Breast epithelium (tissue), 4 donors: ENCODE results near the gene RBM38. TPM values are rescaled to one million over a fixed set of nuclear protein-coding genes. Genes with fewer than 3 reads are reported as not detected.

Experiments
- DNase-seq, 2 donors: peaks; one replicate each; pipeline ENCODE4 v3.0.0-alpha.2; 2019; ENCODE audit warnings: low spot score in 2 of 2
- H3K27ac ChIP-seq, 2 donors: fragments of 200-600 bp; sonication (generic) in 1 of 2; one replicate each; pipeline ENCODE4 v1.5.1; 2016 to 2019; ENCODE audit warnings: mild to moderate bottlenecking in 1 of 2
- H3K27me3 ChIP-seq, 2 donors: fragments of 200-600 bp; sonication (generic) in 1 of 2; one replicate each; pipeline versions ENCODE4 v1.5.1 to v1.6.0; 2017 to 2019; ENCODE audit warnings: control low read depth in 1 of 2, mild to moderate bottlenecking in 1 of 2
- H3K36me3 ChIP-seq: fragments of 200-600 bp; one replicate; pipeline ENCODE4 v1.5.1; 2019
- H3K4me1 ChIP-seq, 2 donors: fragments of 200-600 bp; sonication (generic); one replicate each; pipeline ENCODE4 v1.5.1; 2016 to 2019; ENCODE audit warnings: control low read depth in 1 of 2
- H3K4me3 ChIP-seq, 3 donors: fragments of 200-600 bp; sonication (generic); 1 replicate in 2 of 3; 2 replicates in 1 of 3; pipeline ENCODE4 v1.5.1; 2016 to 2019; ENCODE audit warnings: mild to moderate bottlenecking in 3 of 3, moderate library complexity in 2 of 3
- H3K9me3 ChIP-seq, 2 donors: fragments of 200-600 bp; sonication (generic) in 1 of 2; one replicate each; pipeline ENCODE4 v1.5.1; 2016 to 2019; ENCODE audit warnings: control low read depth in 1 of 2
- POLR2A ChIP-seq: fragments of 450-650 bp; IDR thresholded peaks from one replicate; pipeline ENCODE4 v1.6.1; 2016; ENCODE audit warnings: antibody characterized with exemption, mild to moderate bottlenecking, moderate library complexity
- POLR2AphosphoS5 ChIP-seq, 3 donors: sonication (generic); formaldehyde crosslinking; IDR thresholded peaks; one replicate each; pipeline ENCODE4 v1.6.1; 2017; ENCODE audit warnings: antibody characterized with exemption in 3 of 3
- intact Hi-C: fragments of 100-400 bp; cut with DNase I; formaldehyde crosslinking; loops from one replicate; pipeline ENCODE4 v1.15.1; 2023; ENCODE audit warnings: low total_unique reads
- total RNA-seq, 3 donors: library from RNA; depleted of rRNA; stranded (reverse); fragments of >200 nt; gene quantifications; one replicate each; pipeline ENCODE4 v1.1.0, GENCODE V29; 2016
- TF ChIP-seq, protein P1 (sequence below), 3 donors: fragments of 450-650 bp; IDR thresholded peaks; one replicate each; pipeline ENCODE4 v1.5.1; 2016 to 2017; ENCODE audit warnings: antibody characterized with exemption in 3 of 3, mild to moderate bottlenecking in 3 of 3, moderate library complexity in 3 of 3

The RBM38 gene
- total RNA-seq, 3 donors from 2014 or later = 5.1 to 13.5 (median 10.5) TPM

DNA sequence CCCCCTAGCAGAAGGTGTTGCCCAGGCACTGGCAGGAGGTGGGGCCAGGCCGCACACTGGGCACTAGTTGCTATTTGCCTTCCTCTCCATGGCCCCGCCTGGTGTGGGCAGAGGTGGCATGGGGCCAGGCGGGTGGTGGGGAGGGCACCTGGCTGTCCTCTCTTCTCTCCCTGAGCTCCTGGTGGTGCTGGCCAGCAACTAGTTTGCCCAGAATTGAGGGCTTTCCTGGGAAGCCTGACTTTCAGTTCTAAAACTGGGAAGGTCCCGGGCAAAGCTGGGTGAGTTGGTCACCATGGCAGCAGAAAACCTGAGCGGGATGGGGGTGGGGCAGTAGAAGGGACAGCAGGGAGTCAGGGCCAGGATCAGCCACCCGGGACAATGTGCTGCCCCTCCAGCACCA lies 48.2 kb downstream of the RBM38 start:
- intact Hi-C loops = loop anchor here (5.0 kb wide), 1 partner anchor 1017 kb away; no protein-coding TSS in a partner anchor
- TF ChIP-seq POLR2AphosphoS5 (IDR thresholded peaks at IDR 0.05) (peak in 1 of 3 donors; percentile 43), POLR2A (no peak)
- peak; percentile 92 to 96 for DNase-seq
- no peaks in the 10 kb centered on the region for H3K36me3 ChIP-seq
- H3K4me1 ChIP-seq = peaks cover 0 to 7% of the 10 kb centered on the region in 2 donors
- peak overlapping the region; percentile 85 to 93 for H3K27ac ChIP-seq
- no peaks in the 10 kb centered on the region for H3K27me3 ChIP-seq
- no peak overlapping the region for H3K4me3 ChIP-seq
- H3K9me3 ChIP-seq = no peaks in the 10 kb centered on the region

GRCh38 chr20:57439993-57440392 lies 48.8 kb downstream of the RBM38 start:
- H3K27me3 ChIP-seq = no peaks in the 10 kb centered on the region
- TF ChIP-seq, protein P1, sequence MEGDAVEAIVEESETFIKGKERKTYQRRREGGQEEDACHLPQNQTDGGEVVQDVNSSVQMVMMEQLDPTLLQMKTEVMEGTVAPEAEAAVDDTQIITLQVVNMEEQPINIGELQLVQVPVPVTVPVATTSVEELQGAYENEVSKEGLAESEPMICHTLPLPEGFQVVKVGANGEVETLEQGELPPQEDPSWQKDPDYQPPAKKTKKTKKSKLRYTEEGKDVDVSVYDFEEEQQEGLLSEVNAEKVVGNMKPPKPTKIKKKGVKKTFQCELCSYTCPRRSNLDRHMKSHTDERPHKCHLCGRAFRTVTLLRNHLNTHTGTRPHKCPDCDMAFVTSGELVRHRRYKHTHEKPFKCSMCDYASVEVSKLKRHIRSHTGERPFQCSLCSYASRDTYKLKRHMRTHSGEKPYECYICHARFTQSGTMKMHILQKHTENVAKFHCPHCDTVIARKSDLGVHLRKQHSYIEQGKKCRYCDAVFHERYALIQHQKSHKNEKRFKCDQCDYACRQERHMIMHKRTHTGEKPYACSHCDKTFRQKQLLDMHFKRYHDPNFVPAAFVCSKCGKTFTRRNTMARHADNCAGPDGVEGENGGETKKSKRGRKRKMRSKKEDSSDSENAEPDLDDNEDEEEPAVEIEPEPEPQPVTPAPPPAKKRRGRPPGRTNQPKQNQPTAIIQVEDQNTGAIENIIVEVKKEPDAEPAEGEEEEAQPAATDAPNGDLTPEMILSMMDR (IDR thresholded peaks at IDR 0.05) = no peak
- TF ChIP-seq POLR2AphosphoS5 (IDR thresholded peaks at IDR 0.05) (no peak), POLR2A (no peak)
- no peaks in the 10 kb centered on the region for H3K36me3 ChIP-seq
- H3K4me3 ChIP-seq = no peak overlapping the region
- intact Hi-C loops = loop anchor here (5.0 kb wide), 1 partner anchor 1018 kb away; no protein-coding TSS in a partner anchor
- peaks cover 0 to 7% of the 10 kb centered on the region in 2 donors for H3K4me1 ChIP-seq
- H3K27ac ChIP-seq = peak overlapping the region; percentile 85 to 93
- no peak for DNase-seq
- no peaks in the 10 kb centered on the region for H3K9me3 ChIP-seq

DNA sequence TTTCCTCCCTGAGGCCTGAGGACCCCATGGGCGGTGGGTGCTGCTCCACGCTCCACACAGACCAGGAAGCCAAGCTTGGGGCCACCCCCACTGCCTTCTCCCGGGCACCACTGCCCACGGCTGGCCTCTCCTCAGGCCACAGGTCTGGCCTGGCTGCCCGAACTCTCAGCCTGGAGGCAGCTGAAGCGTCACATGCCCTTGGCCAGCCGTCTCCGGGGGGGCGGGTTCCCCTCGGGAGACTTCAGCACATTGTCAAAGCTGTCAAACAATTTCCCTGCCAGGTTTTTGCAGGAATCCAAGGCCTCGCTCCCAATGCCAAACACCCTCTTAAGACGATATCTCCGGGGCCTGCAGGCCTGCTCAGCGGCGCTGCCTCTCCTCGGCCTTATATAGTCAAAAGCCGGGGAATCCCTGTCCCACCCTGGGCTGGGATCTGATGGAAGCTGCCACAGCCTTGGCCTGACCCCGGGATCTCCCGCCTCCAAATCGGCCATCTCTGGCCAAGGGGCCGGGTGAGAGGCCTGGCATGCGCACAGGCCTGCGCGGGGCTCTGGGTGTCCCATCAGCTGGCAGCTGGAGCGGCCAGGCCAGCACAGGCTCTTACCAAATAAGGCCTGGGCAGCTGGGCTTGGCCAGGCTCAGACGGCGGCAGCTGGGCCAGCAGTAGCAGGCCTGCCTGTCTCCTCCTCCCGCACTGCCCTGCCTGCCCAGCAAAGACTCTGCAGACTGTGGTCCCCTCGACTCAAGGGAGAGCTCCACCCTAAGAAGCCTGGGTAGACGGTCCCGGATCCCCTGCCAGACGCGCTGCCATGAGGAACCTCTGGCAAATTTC lies 49.7 kb downstream of the RBM38 start:
- Histone ChIP-seq H3K9me3 (no peaks in the 10 kb centered on the region), H3K4me1 (peaks cover 0 to 7% of the 10 kb centered on the region in 2 donors), H3K4me3 (no peak overlapping the region), H3K36me3 (no peaks in the 10 kb centered on the region), H3K27ac (peak overlapping the region; percentile 85 to 93), H3K27me3 (no peaks in the 10 kb centered on the region)
- TF ChIP-seq POLR2AphosphoS5 (IDR thresholded peaks at IDR 0.05) (peak in 1 of 3 donors; percentile 6), POLR2A (no peak)
- TF ChIP-seq, protein P1 (IDR thresholded peaks at IDR 0.05) = no peak
- DNase-seq = peak; percentile 65 to 90
- intact Hi-C loops = no loop called here

- Histone ChIP-seq H3K4me1 (peaks cover 0 to 7% of the 10 kb centered on the region in 2 donors), H3K36me3 (no peaks in the 10 kb centered on the region), H3K27me3 (no peaks in the 10 kb centered on the region), H3K4me3 (no peak overlapping the region), H3K27ac (peak overlapping the region; percentile 85 to 93), H3K9me3 (no peaks in the 10 kb centered on the region)
- TF ChIP-seq POLR2AphosphoS5 (IDR thresholded peaks at IDR 0.05) (no peak), POLR2A (no peak)
- TF ChIP-seq, protein P1 (IDR thresholded peaks at IDR 0.05) = no peak
- no peak for DNase-seq
- intact Hi-C loops = no loop called here
Measured at GRCh38 chr20:57441510-57442154, 50.4 kb downstream of the RBM38 start.

GRCh38 chr20:57442158-57442887 lies 51.1 kb downstream of the RBM38 start:
- intact Hi-C loops = no loop called here
- Histone ChIP-seq H3K27me3 (no peaks in the 10 kb centered on the region), H3K36me3 (no peaks in the 10 kb centered on the region), H3K27ac (peak overlapping the region; percentile 85 to 93), H3K4me3 (no peak overlapping the region), H3K9me3 (no peaks in the 10 kb centered on the region), H3K4me1 (peaks cover 0 to 7% of the 10 kb centered on the region in 2 donors)
- no peak for DNase-seq
- TF ChIP-seq POLR2AphosphoS5 (IDR thresholded peaks at IDR 0.05) (no peak), POLR2A (no peak)
- TF ChIP-seq, protein P1 (IDR thresholded peaks at IDR 0.05) = no peak
